Measurements from ENCODE around the gene WEE1. TPM values are rescaled to one million over a fixed set of nuclear protein-coding genes. Genes with fewer than 3 reads are reported as not detected.
A peak's percentile ranks its signal among the peaks of the same experiment; 100 is the strongest.

The WEE1 gene
- total and polyA plus RNA-seq, 10 of the 15 experiments (the other 5 are each of a cell fraction or from before 2014, with no cell fraction given): 13.8 to 69.5 (median 45.4) TPM

DNA sequence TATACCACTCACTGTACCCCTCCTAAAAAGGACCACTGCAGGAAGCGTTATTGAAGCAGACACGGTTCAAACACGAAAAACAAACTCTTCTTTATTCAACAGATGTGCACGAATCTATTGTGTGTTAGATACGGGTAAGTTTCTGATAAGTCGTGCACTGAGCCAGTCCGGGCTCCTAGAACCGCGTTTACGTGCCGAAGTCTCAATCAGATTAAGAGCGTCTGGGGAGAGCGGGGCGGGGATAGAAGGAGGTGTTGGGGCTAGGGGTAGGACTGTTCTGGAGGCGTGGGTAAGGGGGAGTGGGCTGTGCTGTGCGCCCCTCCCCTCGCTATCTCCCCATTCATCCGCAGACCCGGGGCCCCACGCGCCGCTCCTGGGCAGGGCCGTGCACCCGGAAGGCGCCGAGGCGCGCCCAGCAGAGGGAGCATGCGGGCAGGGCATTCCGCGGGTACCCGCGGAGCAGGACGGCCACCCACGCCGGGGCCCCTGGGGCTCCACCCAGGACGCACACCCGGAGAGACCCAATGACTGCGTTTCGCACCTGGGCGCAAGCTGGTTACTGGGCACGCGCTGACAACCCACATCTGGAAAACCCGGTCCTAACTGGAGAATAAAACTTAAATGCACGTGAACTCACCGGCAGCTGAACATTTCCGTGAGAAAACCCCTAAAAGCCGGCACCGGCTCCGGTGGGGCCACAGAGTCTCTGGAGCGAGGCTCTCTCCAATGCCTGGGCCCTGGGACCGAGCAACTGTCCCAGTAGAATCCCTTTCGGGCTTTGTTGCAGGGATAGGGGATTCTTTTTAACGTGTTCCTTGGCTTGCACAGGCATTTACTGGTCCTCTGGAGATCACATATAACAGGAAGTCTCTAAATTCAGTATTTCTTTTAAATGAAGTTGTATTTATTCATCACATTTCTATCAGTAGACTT lies 40.6 kb downstream of the WEE1 start (continued):
- no peak for TF ChIP-seq CUX1 (IDR thresholded peaks at IDR 0.05; ENCODE audit: insufficient replicate concordance, low read depth, low read length)
- peak; percentile 93 for TF ChIP-seq TCF3 (IDR thresholded peaks at IDR 0.05; ENCODE audit: borderline replicate concordance, insufficient read depth, low read depth, low read length)
- TF ChIP-seq IRF4 (IDR thresholded peaks at IDR 0.05; ENCODE audit: low read depth, low read length): peak; percentile 28; the same call in 1 of the 2 replicates
- peak; percentile 89 for TF ChIP-seq BCL3 (IDR thresholded peaks at IDR 0.05; ENCODE audit: borderline replicate concordance, insufficient read depth, low read depth, low read length, poor library complexity, severe bottlenecking)
- TF ChIP-seq NFYB (IDR thresholded peaks at IDR 0.05; ENCODE audit: insufficient read depth, low read depth, low read length): peak; percentile 49; the same call in 1 of the 2 replicates
- TF ChIP-seq SMAD1 (IDR thresholded peaks at IDR 0.05; ENCODE audit: low read depth, partially characterized antibody): no peak
- peak; percentile 34; the same call in 1 of the 2 replicates for TF ChIP-seq NR2F1 (conservative IDR thresholded peaks at IDR 0.05)
- peak; percentile 75 for TF ChIP-seq RUNX3 (IDR thresholded peaks at IDR 0.05; ENCODE audit: low read length)
- TF ChIP-seq CEBPZ (IDR thresholded peaks at IDR 0.05; ENCODE audit: low read depth, low read length): no peak
- peak; percentile 84 for TF ChIP-seq RAD21 (IDR thresholded peaks at IDR 0.05; ENCODE audit: insufficient read depth, low read depth, low read length)
- TF ChIP-seq PML (IDR thresholded peaks at IDR 0.05; ENCODE audit: low read length): no peak
- TF ChIP-seq SMC3 (IDR thresholded peaks at IDR 0.05; ENCODE audit: borderline replicate concordance, low read length): peak; percentile 77; the same call in 1 of the 2 replicates
- no peak for TF ChIP-seq MTA2 (IDR thresholded peaks at IDR 0.05; ENCODE audit: low read depth)
- TF ChIP-seq EGR1 (IDR thresholded peaks at IDR 0.05; ENCODE audit: borderline replicate concordance in 1 of 2, low read depth in 2 of 2, low read length in 2 of 2): peak; percentile 51 to 96
- peak; percentile 82; the same call in 1 of the 2 replicates for TF ChIP-seq PAX5 (IDR thresholded peaks at IDR 0.05; ENCODE audit: borderline replicate concordance, low read depth, low read length)
- peak; percentile 42; the same call in 1 of the 2 replicates for TF ChIP-seq RFX5 (IDR thresholded peaks at IDR 0.05; ENCODE audit: low read depth, low read length)
- TF ChIP-seq GATAD2B (conservative IDR thresholded peaks at IDR 0.05; ENCODE audit: low read depth): peak; percentile 83
- TF ChIP-seq YY1 (IDR thresholded peaks at IDR 0.05; ENCODE audit: low read depth, low read length): peak; percentile 82; the same call in 1 of the 2 replicates
- TF ChIP-seq NR2C2 (IDR thresholded peaks at IDR 0.05; ENCODE audit: borderline replicate concordance, control insufficient read depth, insufficient read length, low read depth): no peak

Data from GM12878 (cell line).